ENCODE results near the gene C13orf46. TPM values are rescaled to one million over a fixed set of nuclear protein-coding genes. Genes with fewer than 3 reads are reported as not detected.
"Not testable (repeated sequence)": the region's sequence is repeated elsewhere in the genome, so short reads cannot be mapped to it uniquely, and the experiment has no call there.

Gene C13orf46
- total RNA-seq, 1 experiment from 2014 or later, result not detected

GRCh38 chr13:113924184-113924901, 49.5 kb downstream of the C13orf46 start:
- DNase-seq (ENCODE audit: low read depth), result no peak

- DNase-seq (ENCODE audit: low read depth), result no peak
These were observed 50.4 kb downstream of the C13orf46 start for GRCh38 chr13:113923376-113924063.

GRCh38 chr13:113922412-113923118, 51.3 kb downstream of the C13orf46 start:
- DNase-seq (ENCODE audit: low read depth), result peak; percentile 44

- DNase-seq (ENCODE audit: low read depth), result no peak
These were observed 52.1 kb downstream of the C13orf46 start for GRCh38 chr13:113921763-113922162.

GRCh38 chr13:113920606-113921286, 53.1 kb downstream of the C13orf46 start:
- DNase-seq (ENCODE audit: low read depth), result no peak

- DNase-seq (ENCODE audit: low read depth), result no peak
These were observed 53.9 kb downstream of the C13orf46 start for GRCh38 chr13:113919761-113920559.

GRCh38 chr13:113918981-113919701, 54.7 kb downstream of the C13orf46 start:
- no peak for DNase-seq (ENCODE audit: low read depth)

GRCh38 chr13:113918580-113918979, 55.3 kb downstream of the C13orf46 start:
- no peak for DNase-seq (ENCODE audit: low read depth)

- no peak for DNase-seq (ENCODE audit: low read depth)
These were observed 56.1 kb downstream of the C13orf46 start for GRCh38 chr13:113917594-113918371.

- DNase-seq (ENCODE audit: low read depth), result no peak
These were observed 56.8 kb downstream of the C13orf46 start for GRCh38 chr13:113917096-113917495.

- DNase-seq (ENCODE audit: low read depth), result no peak
These were observed 57.5 kb downstream of the C13orf46 start for GRCh38 chr13:113916330-113916815.

- DNase-seq (ENCODE audit: low read depth), result no peak
These were observed 58.0 kb downstream of the C13orf46 start for GRCh38 chr13:113915786-113916329.

- DNase-seq (ENCODE audit: low read depth), result no peak
These were observed 58.7 kb downstream of the C13orf46 start for GRCh38 chr13:113915012-113915763.

GRCh38 chr13:113914333-113915011, 59.4 kb downstream of the C13orf46 start:
- DNase-seq (ENCODE audit: low read depth), result no peak

- DNase-seq (ENCODE audit: low read depth), result not testable (repeated sequence)
These were observed 60.0 kb downstream of the C13orf46 start for GRCh38 chr13:113913838-113914237.

- peak; percentile 57 for DNase-seq (ENCODE audit: low read depth)
These were observed 60.5 kb downstream of the C13orf46 start for GRCh38 chr13:113913408-113913807.

- peak; percentile 56 for DNase-seq (ENCODE audit: low read depth)
These were observed 61.3 kb downstream of the C13orf46 start for GRCh38 chr13:113912596-113912995.
